Fibroblast of skin of scalp (primary cell): Measurements from ENCODE around the gene KLF3.

Experiments
- DNase-seq: peaks from one replicate; pipeline ENCODE4 v3.0.0-alpha.2; 2013

Gene KLF3

GRCh38 chr4:38698176-38698575, 34.2 kb downstream of the KLF3 start:
- DNase-seq = no peak

- no peak for DNase-seq
Observed at GRCh38 chr4:38699112-38699511, 35.1 kb downstream of the KLF3 start.

GRCh38 chr4:38703635-38704034, 39.6 kb downstream of the KLF3 start:
- DNase-seq = no peak

GRCh38 chr4:38704622-38705154, 40.7 kb downstream of the KLF3 start:
- no peak for DNase-seq

- DNase-seq = no peak
Observed at GRCh38 chr4:38706301-38706700, 42.3 kb downstream of the KLF3 start.

- DNase-seq = no peak
Observed at GRCh38 chr4:38710053-38710452, 46.1 kb downstream of the KLF3 start.

GRCh38 chr4:38711066-38711465, 47.1 kb downstream of the KLF3 start:
- DNase-seq = no peak

GRCh38 chr4:38715050-38715449, 51.1 kb downstream of the KLF3 start:
- DNase-seq = peak; percentile 86

- DNase-seq = no peak
Observed at GRCh38 chr4:38716256-38716655, 52.3 kb downstream of the KLF3 start.

GRCh38 chr4:38717604-38718003, 53.6 kb downstream of the KLF3 start:
- DNase-seq = peak; percentile 62

GRCh38 chr4:38723114-38723513, 59.1 kb downstream of the KLF3 start:
- DNase-seq = no peak

- peak; percentile 64 for DNase-seq
Observed at GRCh38 chr4:38723726-38724474, 59.9 kb downstream of the KLF3 start.

- no peak for DNase-seq
Observed at GRCh38 chr4:38724475-38724808, 60.4 kb downstream of the KLF3 start.

GRCh38 chr4:38728631-38729141, 64.7 kb downstream of the KLF3 start:
- DNase-seq = no peak

GRCh38 chr4:38730493-38730829, 66.5 kb downstream of the KLF3 start:
- no peak for DNase-seq

GRCh38 chr4:38730830-38731646, 67.0 kb downstream of the KLF3 start:
- peak; percentile 96 for DNase-seq

- DNase-seq = no peak
Observed at GRCh38 chr4:38733663-38734062, 69.7 kb downstream of the KLF3 start.

- DNase-seq = no peak
Observed at GRCh38 chr4:38734446-38734845, 70.4 kb downstream of the KLF3 start.

GRCh38 chr4:38734911-38735310, 70.9 kb downstream of the KLF3 start:
- DNase-seq = no peak

- no peak for DNase-seq
Observed at GRCh38 chr4:38735870-38736269, 71.9 kb downstream of the KLF3 start.

GRCh38 chr4:38738940-38739803, 75.2 kb downstream of the KLF3 start:
- DNase-seq = peak; percentile 46

- no peak for DNase-seq
Observed at GRCh38 chr4:38740303-38740702, 76.3 kb downstream of the KLF3 start.

GRCh38 chr4:38743866-38744265, 79.9 kb downstream of the KLF3 start:
- DNase-seq = peak; percentile 55
